ENCODE data around the gene ARHGEF4. TPM values are rescaled to one million over a fixed set of nuclear protein-coding genes. Genes with fewer than 3 reads are reported as not detected.
A peak's percentile ranks its signal among the peaks of the same experiment; 100 is the strongest.

ARHGEF4 gene
- total RNA-seq, 1 donor from 2014 or later, result 4.8 TPM

DNA sequence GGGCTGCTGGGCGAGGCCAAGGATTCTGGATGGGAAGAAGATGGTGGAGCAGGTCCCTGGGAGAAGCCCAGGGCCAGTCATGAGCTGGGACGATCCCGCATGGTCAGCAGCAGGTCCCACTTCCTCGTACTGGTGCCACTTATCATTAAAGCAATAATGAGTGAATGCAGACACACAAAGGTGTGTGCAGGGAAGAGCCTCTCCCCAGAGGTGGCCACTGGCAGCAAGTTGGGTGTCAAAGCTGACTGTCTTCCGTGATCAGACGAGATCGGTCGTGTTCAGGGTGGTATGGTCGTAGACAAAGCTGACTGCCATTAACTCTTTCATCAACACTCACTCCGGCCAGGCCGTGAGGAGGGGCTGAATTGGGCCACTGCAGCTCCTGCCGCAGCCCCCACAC lies 10.3 kb upstream of the ARHGEF4 start:
- no peak for TF ChIP-seq EZH2 (IDR thresholded peaks at IDR 0.05; ENCODE audit: insufficient read depth, low read length)
- TF ChIP-seq, protein P1, sequence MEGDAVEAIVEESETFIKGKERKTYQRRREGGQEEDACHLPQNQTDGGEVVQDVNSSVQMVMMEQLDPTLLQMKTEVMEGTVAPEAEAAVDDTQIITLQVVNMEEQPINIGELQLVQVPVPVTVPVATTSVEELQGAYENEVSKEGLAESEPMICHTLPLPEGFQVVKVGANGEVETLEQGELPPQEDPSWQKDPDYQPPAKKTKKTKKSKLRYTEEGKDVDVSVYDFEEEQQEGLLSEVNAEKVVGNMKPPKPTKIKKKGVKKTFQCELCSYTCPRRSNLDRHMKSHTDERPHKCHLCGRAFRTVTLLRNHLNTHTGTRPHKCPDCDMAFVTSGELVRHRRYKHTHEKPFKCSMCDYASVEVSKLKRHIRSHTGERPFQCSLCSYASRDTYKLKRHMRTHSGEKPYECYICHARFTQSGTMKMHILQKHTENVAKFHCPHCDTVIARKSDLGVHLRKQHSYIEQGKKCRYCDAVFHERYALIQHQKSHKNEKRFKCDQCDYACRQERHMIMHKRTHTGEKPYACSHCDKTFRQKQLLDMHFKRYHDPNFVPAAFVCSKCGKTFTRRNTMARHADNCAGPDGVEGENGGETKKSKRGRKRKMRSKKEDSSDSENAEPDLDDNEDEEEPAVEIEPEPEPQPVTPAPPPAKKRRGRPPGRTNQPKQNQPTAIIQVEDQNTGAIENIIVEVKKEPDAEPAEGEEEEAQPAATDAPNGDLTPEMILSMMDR (IDR thresholded peaks at IDR 0.05; ENCODE audit: insufficient read depth, low read depth, low read length), result no peak
- Histone ChIP-seq H3K4me2 (ENCODE audit: low read length) (no peak overlapping the region), H3K9me3 (ENCODE audit: insufficient read depth, low read depth, low read length) (peaks cover 2% of the 10 kb centered on the region), H2AFZ (ENCODE audit: low read depth, low read length) (no peak overlapping the region), H3K79me2 (ENCODE audit: insufficient read depth, low read length) (no peaks in the 10 kb centered on the region), H3K4me1 (ENCODE audit: insufficient read depth, low read length) (peaks cover 44% of the 10 kb centered on the region), H3K27me3 (ENCODE audit: insufficient read depth, low read length) (peaks cover 2% of the 10 kb centered on the region), H3K9ac (ENCODE audit: low read length) (no peak overlapping the region), H4K20me1 (ENCODE audit: insufficient read depth, low read length) (no peaks in the 10 kb centered on the region), H3K27ac (ENCODE audit: low read depth, low read length) (no peak overlapping the region), H3K36me3 (ENCODE audit: insufficient read depth, low read length) (no peaks in the 10 kb centered on the region), H3K4me3 (ENCODE audit: insufficient read depth, low read depth, low read length) (no peak overlapping the region)
- peaks cover 46% of the 10 kb centered on the region for H3K4me1 Mint-ChIP-seq (ENCODE audit: low read depth, unreplicated experiment)
- H3K4me3 Mint-ChIP-seq (ENCODE audit: unreplicated experiment), result no peak overlapping the region
- no peaks in the 10 kb centered on the region for H3K9me3 Mint-ChIP-seq (ENCODE audit: unreplicated experiment)
- H3K36me3 Mint-ChIP-seq (ENCODE audit: low read depth, unreplicated experiment), result no peaks in the 10 kb centered on the region
- DNase-seq (ENCODE audit: low read depth) (no peak), FAIRE-seq (no peak)
- peak overlapping the region; percentile 14 for H3K27ac Mint-ChIP-seq (ENCODE audit: unreplicated experiment)
- peaks cover 9% of the 10 kb centered on the region for H3K27me3 Mint-ChIP-seq (ENCODE audit: low read depth, unreplicated experiment)

DNA sequence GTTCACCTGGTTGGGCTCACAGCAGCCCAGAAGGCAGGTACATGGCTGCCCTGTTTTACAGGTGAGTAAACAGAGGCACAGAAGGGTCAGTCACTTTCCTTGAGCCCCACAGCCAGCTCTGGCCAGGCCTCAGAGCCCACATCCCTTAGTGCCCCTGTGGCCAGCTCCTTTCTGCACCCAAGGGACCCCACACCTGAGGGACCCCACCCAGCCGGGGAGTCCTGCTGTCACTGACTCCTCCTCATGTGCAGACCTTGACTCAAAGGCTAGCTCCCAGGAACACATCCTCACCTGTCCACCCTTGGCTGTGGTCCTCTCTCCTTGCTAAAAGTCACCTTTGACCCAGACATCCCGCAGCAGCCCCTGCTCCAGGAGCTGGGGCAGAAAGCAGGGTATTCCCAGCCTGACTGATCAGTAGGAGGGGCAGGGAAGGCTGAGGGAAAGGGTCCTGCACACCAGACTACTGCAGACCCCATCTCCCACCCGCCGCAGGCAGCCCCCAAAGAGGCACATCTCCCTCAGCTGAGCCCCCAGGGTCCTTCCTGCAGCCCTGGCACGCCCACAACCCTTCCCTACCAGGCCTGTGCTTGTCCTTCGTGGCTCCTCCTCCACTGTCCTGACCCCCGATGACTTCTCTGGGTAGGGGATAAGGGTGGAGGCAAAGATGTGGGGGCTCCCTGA lies 9.8 kb upstream of the ARHGEF4 start:
- H3K36me3 Mint-ChIP-seq (ENCODE audit: low read depth, unreplicated experiment), result no peaks in the 10 kb centered on the region
- no peaks in the 10 kb centered on the region for H3K79me2 ChIP-seq (ENCODE audit: insufficient read depth, low read length)
- H3K27me3 ChIP-seq (ENCODE audit: insufficient read depth, low read length), result no peaks in the 10 kb centered on the region
- H3K4me3 ChIP-seq (ENCODE audit: insufficient read depth, low read depth, low read length), result no peak overlapping the region
- H3K36me3 ChIP-seq (ENCODE audit: insufficient read depth, low read length), result no peaks in the 10 kb centered on the region
- TF ChIP-seq, protein P1 (IDR thresholded peaks at IDR 0.05; ENCODE audit: insufficient read depth, low read depth, low read length), result no peak
- no peak for TF ChIP-seq EZH2 (IDR thresholded peaks at IDR 0.05; ENCODE audit: insufficient read depth, low read length)
- H3K4me3 Mint-ChIP-seq (ENCODE audit: unreplicated experiment), result peak overlapping the region; percentile 36
- peaks cover 46% of the 10 kb centered on the region for H3K4me1 Mint-ChIP-seq (ENCODE audit: low read depth, unreplicated experiment)
- peak overlapping the region; percentile 32 for H3K27ac ChIP-seq (ENCODE audit: low read depth, low read length)
- H2AFZ ChIP-seq (ENCODE audit: low read depth, low read length), result no peak overlapping the region
- H3K27me3 Mint-ChIP-seq (ENCODE audit: low read depth, unreplicated experiment), result peaks cover 6% of the 10 kb centered on the region
- peak overlapping the region; percentile 71 for H3K4me2 ChIP-seq (ENCODE audit: low read length)
- no peaks in the 10 kb centered on the region for H4K20me1 ChIP-seq (ENCODE audit: insufficient read depth, low read length)
- peak overlapping the region; percentile 49 for H3K27ac Mint-ChIP-seq (ENCODE audit: unreplicated experiment)
- H3K9ac ChIP-seq (ENCODE audit: low read length), result no peak overlapping the region
- peaks cover 44% of the 10 kb centered on the region for H3K4me1 ChIP-seq (ENCODE audit: insufficient read depth, low read length)
- no peak for FAIRE-seq
- H3K9me3 Mint-ChIP-seq (ENCODE audit: unreplicated experiment), result no peaks in the 10 kb centered on the region
- peaks cover 2% of the 10 kb centered on the region for H3K9me3 ChIP-seq (ENCODE audit: insufficient read depth, low read depth, low read length)
- no peak for DNase-seq (ENCODE audit: low read depth)

All from astrocyte (in vitro differentiated cells and primary cell).